WTC11 (cell line): Measurements from ENCODE around the gene TCF3. TPM values are rescaled to one million over a fixed set of nuclear protein-coding genes. Genes with fewer than 3 reads are reported as not detected.
"Not testable (repeated sequence)": the region's sequence is repeated elsewhere in the genome, so short reads cannot be mapped to it uniquely, and the experiment has no call there.

ENCODE experiments used
- ATAC-seq: fragments of 200-7000 bp; cut with Tn5 transposase; 2 replicates; pipeline ENCODE4 v1.10.0; 2021; ENCODE audit warnings: mild to moderate bottlenecking, moderate library complexity
- CTCF ChIA-PET: fragments of 300-600 bp; sonication (Branson Sonifier 250); formaldehyde crosslinking; loops from one replicate; lab custom pipeline; 2021; ENCODE audit warnings: antibody characterized with exemption; lab: Charles Lee
- POLR2A ChIA-PET: fragments of 350-600 bp; sonication (Branson Sonifier 250); formaldehyde crosslinking; loops from one replicate; lab custom pipeline; 2021; ENCODE audit warnings: antibody characterized with exemption; lab: Charles Lee
- DNase-seq: peaks from one replicate; pipeline ENCODE4 v3.0.0; 2021; ENCODE audit warnings: low spot score
- H3K27ac Mint-ChIP-seq: 2 replicates; pipeline ENCODE4 v1.8.0; 2021; ENCODE audit warnings: mixed read lengths
- H3K27me3 Mint-ChIP-seq: 2 replicates; pipeline ENCODE4 v1.8.0; 2021; ENCODE audit warnings: low read depth, mild to moderate bottlenecking, moderate library complexity, mixed read lengths
- H3K36me3 Mint-ChIP-seq: 2 replicates; pipeline ENCODE4 v1.8.0; 2021; ENCODE audit warnings: mixed read lengths
- H3K4me1 Mint-ChIP-seq: 2 replicates; pipeline ENCODE4 v1.8.0; 2022; ENCODE audit warnings: mixed read lengths
- H3K4me3 Mint-ChIP-seq: 2 replicates; pipeline ENCODE4 v1.8.0; 2021; ENCODE audit warnings: mild to moderate bottlenecking, moderate library complexity, mixed read lengths
- H3K9me3 Mint-ChIP-seq: 2 replicates; pipeline ENCODE4 v1.8.0; 2021; ENCODE audit warnings: mixed read lengths
- AFF4 ChIP-seq: sonication (generic); formaldehyde crosslinking; IDR thresholded peaks from 2 replicates; pipeline ENCODE4 v1.8.1; 2023; ENCODE audit warnings: mild to moderate bottlenecking, missing genetic modification reagents, borderline replicate concordance
- ARID4B ChIP-seq: sonication (generic); formaldehyde crosslinking; IDR thresholded peaks from 2 replicates; pipeline ENCODE4 v1.8.0; 2023; ENCODE audit warnings: missing genetic modification reagents, mild to moderate bottlenecking, borderline replicate concordance
- CBFB ChIP-seq: sonication (generic); formaldehyde crosslinking; IDR thresholded peaks from 2 replicates; pipeline ENCODE4 v1.8.1; 2022; ENCODE audit warnings: mild to moderate bottlenecking, low read depth, missing genetic modification reagents
- CTCF ChIP-seq: fragments of 200-600 bp; IDR thresholded peaks from 2 replicates; pipeline ENCODE4 v1.8.0; 2022; ENCODE audit warnings: antibody characterized with exemption
- FOXP1 ChIP-seq: sonication (generic); formaldehyde crosslinking; IDR thresholded peaks from 2 replicates; pipeline ENCODE4 v1.8.0; 2022; ENCODE audit warnings: missing genetic modification reagents, mild to moderate bottlenecking, moderate library complexity, borderline replicate concordance
- IRF1 ChIP-seq: sonication (generic); formaldehyde crosslinking; IDR thresholded peaks from 2 replicates; pipeline ENCODE4 v1.8.0; 2023; ENCODE audit warnings: missing genetic modification reagents
- IRF2 ChIP-seq: sonication (generic); formaldehyde crosslinking; IDR thresholded peaks from 2 replicates; pipeline ENCODE4 v1.8.0; 2022; ENCODE audit warnings: low read depth, missing genetic modification reagents, borderline replicate concordance
- JAZF1 ChIP-seq: fragments of 250-450 bp; sonication (Bioruptor Pico); IDR thresholded peaks from 2 replicates; pipeline ENCODE4 v1.9.0; 2021; ENCODE audit warnings: moderate library complexity, mild to moderate bottlenecking, inconsistent platforms
- NR1H2 ChIP-seq: sonication (generic); formaldehyde crosslinking; IDR thresholded peaks from 2 replicates; pipeline ENCODE4 v1.9.0; 2021; ENCODE audit warnings: mild to moderate bottlenecking, moderate library complexity, missing genetic modification reagents
- SMAD4 ChIP-seq: sonication (generic); formaldehyde crosslinking; IDR thresholded peaks from 2 replicates; pipeline ENCODE4 v1.8.0; 2022; ENCODE audit warnings: mild to moderate bottlenecking, missing genetic modification reagents
- SOX15 ChIP-seq: fragments of 250-450 bp; sonication (Bioruptor Pico); IDR thresholded peaks from 2 replicates; pipeline ENCODE4 v1.9.0; 2021; ENCODE audit warnings: mild to moderate bottlenecking
- USF2 ChIP-seq: sonication (generic); formaldehyde crosslinking; IDR thresholded peaks from 2 replicates; pipeline ENCODE4 v1.8.1; 2023; ENCODE audit warnings: mild to moderate bottlenecking, missing genetic modification reagents, moderate library complexity
- ZNF281 ChIP-seq: sonication (generic); formaldehyde crosslinking; IDR thresholded peaks from 2 replicates; pipeline ENCODE4 v1.8.0; 2023; ENCODE audit warnings: mild to moderate bottlenecking, missing genetic modification reagents
- ZNF317 ChIP-seq: sonication (generic); formaldehyde crosslinking; IDR thresholded peaks from 2 replicates; pipeline ENCODE4 v1.8.1; 2023; ENCODE audit warnings: low read depth, mild to moderate bottlenecking, moderate library complexity, missing genetic modification reagents, borderline replicate concordance
- ZNF396 ChIP-seq: fragments of 250-450 bp; sonication (Bioruptor Pico); IDR thresholded peaks from 2 replicates; pipeline ENCODE4 v1.8.0; 2021; ENCODE audit warnings: mild to moderate bottlenecking, moderate library complexity, borderline replicate concordance
- ZNF423 ChIP-seq: fragments of 250-450 bp; sonication (Bioruptor Pico); IDR thresholded peaks from 2 replicates; pipeline ENCODE4 v2.1.2; 2022; ENCODE audit warnings: mild to moderate bottlenecking, moderate library complexity
- total RNA-seq: library from RNA; stranded (reverse); gene quantifications from 3 replicates; pipeline ENCODE4 v1.2.3, GENCODE V29; 2021

TCF3 gene
- total RNA-seq, 1 experiment from 2014 or later: 324 TPM

- TF ChIP-seq SMAD4 (CRISPR knock-in tag): no peak
- TF ChIP-seq IRF1 (CRISPR knock-in tag): no peak
- TF ChIP-seq FOXP1: no peak
Measured at GRCh38 chr19:1671716-1672037, 19.3 kb upstream of the TCF3 start (continued).

GRCh38 chr19:1670747-1671146 is 18.3 kb upstream of the TCF3 start:
- H3K36me3 Mint-ChIP-seq, POLR2A ChIA-PET: not testable (repeated sequence)

GRCh38 chr19:1668486-1669270 is 16.3 kb upstream of the TCF3 start:
- ChIA-PET POLR2A (no interaction called here), CTCF (interaction anchor here (0.7 to 1.2 kb wide), 5 partner anchors 100 to 170 kb away, joined by 3 to 6 read pairs (median 5); no protein-coding TSS in a partner anchor)
- TF ChIP-seq IRF2 (CRISPR knock-in tag): no peak
- no peak for TF ChIP-seq SOX15 (CRISPR knock-in tag)
- no peak for TF ChIP-seq JAZF1
- TF ChIP-seq ZNF317 (CRISPR knock-in tag): no peak
- no peak for TF ChIP-seq ZNF281 (CRISPR knock-in tag)
- no peak for TF ChIP-seq CBFB (CRISPR knock-in tag)
- TF ChIP-seq SMAD4 (CRISPR knock-in tag): no peak
- TF ChIP-seq CTCF: no peak
- no peak for TF ChIP-seq ZNF396 (CRISPR knock-in tag)
- no peak for TF ChIP-seq AFF4 (CRISPR knock-in tag)
- TF ChIP-seq USF2 (CRISPR knock-in tag): no peak
- TF ChIP-seq ZNF423 (CRISPR knock-in tag): no peak
- no peak for TF ChIP-seq NR1H2 (CRISPR knock-in tag)
- TF ChIP-seq ARID4B (CRISPR knock-in tag): no peak
- Mint-ChIP-seq H3K4me1 (peaks cover 18% of the 10 kb centered on the region), H3K9me3 (no peaks in the 10 kb centered on the region), H3K27ac (no peak overlapping the region), H3K36me3 (no peaks in the 10 kb centered on the region), H3K4me3 (peak overlapping the region; percentile 63), H3K27me3 (peaks cover 70% of the 10 kb centered on the region)
- ATAC-seq: peak; percentile 46
- DNase-seq: no peak

More at GRCh38 chr19:1670747-1671146, 18.3 kb upstream of the TCF3 start:
- Mint-ChIP-seq H3K27me3 (peaks cover 85% of the 10 kb centered on the region), H3K4me1 (peaks cover 18% of the 10 kb centered on the region)
- H3K4me3 Mint-ChIP-seq, H3K9me3 Mint-ChIP-seq, H3K27ac Mint-ChIP-seq, ATAC-seq, DNase-seq: not testable (repeated sequence)
- CTCF ChIA-PET: interaction anchor here (1.0 to 4.6 kb wide), 2 partner anchors 54 to 95 kb away, joined by 3 to 85 read pairs; no protein-coding TSS in a partner anchor
